Activated naive CD8-positive, alpha-beta T cell treated with anti-CD3 and anti-CD28 coated beads, Interleukin-2, amount 50 U/mL, for 16 hours (primary cell): ENCODE results near the gene FASLG.
A peak's percentile ranks its signal among the peaks of the same experiment; 100 is the strongest.
"Not testable (repeated sequence)": the region's sequence is repeated elsewhere in the genome, so short reads cannot be mapped to it uniquely, and the experiment has no call there.

Source experiments
- DNase-seq: peaks from one replicate; pipeline ENCODE4 v3.0.0-alpha.2; 2020; ENCODE audit warnings: low read depth, low spot score

FASLG gene

GRCh38 chr1:172680733-172681275 lies 21.9 kb downstream of the FASLG start:
- DNase-seq: no peak

- no peak for DNase-seq
Measured at GRCh38 chr1:172682812-172683211, 23.9 kb downstream of the FASLG start.

GRCh38 chr1:172686143-172686542 lies 27.2 kb downstream of the FASLG start:
- no peak for DNase-seq

GRCh38 chr1:172688428-172689085 lies 29.7 kb downstream of the FASLG start:
- not testable (repeated sequence) for DNase-seq

- DNase-seq: not testable (repeated sequence)
Measured at GRCh38 chr1:172690925-172691324, 32.0 kb downstream of the FASLG start.

GRCh38 chr1:172697534-172698002 lies 38.7 kb downstream of the FASLG start:
- no peak for DNase-seq

- DNase-seq: no peak
Measured at GRCh38 chr1:172698224-172698623, 39.3 kb downstream of the FASLG start.

- DNase-seq: peak; percentile 37
Measured at GRCh38 chr1:172699111-172699510, 40.2 kb downstream of the FASLG start.

GRCh38 chr1:172699695-172700227 lies 40.9 kb downstream of the FASLG start:
- no peak for DNase-seq

- DNase-seq: no peak
Measured at GRCh38 chr1:172700556-172700955, 41.7 kb downstream of the FASLG start.

- no peak for DNase-seq
Measured at GRCh38 chr1:172704001-172704400, 45.1 kb downstream of the FASLG start.

GRCh38 chr1:172704420-172705210 lies 45.7 kb downstream of the FASLG start:
- no peak for DNase-seq

- peak; percentile 17 for DNase-seq
Measured at GRCh38 chr1:172708452-172708851, 49.5 kb downstream of the FASLG start.

GRCh38 chr1:172711558-172711957 lies 52.7 kb downstream of the FASLG start:
- no peak for DNase-seq

- no peak for DNase-seq
Measured at GRCh38 chr1:172713466-172713865, 54.6 kb downstream of the FASLG start.
